HG03432 (cell line): ENCODE measurements around the gene TANGO2.

ENCODE experiments used
- ATAC-seq: cut with Tn5 transposase; IDR thresholded peaks from one replicate; pipeline ENCODE4 v1.9.1; 2021; ENCODE audit warnings: mild to moderate bottlenecking, moderate library complexity; ENCODE audit not compliant: unreplicated experiment

Gene TANGO2

DNA sequence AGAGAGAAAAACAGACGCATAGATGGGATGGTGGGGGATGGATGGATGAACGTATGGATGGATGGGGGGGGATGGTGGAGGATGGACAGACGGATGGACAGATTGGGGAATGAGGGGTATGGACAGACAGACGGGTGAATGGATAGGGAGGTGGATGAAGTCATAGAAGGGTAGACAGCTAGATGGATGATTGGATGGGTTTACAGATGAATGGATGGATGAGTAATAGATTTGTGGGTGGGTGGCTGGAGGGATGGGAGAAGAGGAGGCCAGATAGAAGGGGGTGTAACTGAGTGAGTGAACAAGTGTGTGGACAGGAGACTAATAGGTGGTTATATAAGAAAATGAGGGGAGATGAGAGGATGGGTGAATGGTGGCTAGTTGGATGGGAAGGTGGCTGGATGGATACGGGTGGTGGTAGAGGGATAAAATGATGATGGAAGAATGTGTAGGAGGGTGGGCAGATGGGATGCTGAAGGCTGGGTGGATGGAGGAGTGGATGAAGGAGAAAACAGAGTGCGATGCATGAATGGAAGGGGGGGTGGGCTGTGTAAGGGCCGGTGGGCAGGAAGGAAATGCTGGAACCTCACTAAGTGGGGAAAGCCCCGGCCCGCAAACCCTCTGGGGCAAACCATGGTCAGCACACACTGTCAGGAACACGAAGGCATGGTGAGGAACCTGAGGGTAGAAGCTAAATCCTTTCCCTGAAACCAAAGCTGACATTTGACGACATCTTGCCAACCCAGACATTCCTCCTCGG lies 25.9 kb upstream of the TANGO2 start:
- no peak for ATAC-seq

DNA sequence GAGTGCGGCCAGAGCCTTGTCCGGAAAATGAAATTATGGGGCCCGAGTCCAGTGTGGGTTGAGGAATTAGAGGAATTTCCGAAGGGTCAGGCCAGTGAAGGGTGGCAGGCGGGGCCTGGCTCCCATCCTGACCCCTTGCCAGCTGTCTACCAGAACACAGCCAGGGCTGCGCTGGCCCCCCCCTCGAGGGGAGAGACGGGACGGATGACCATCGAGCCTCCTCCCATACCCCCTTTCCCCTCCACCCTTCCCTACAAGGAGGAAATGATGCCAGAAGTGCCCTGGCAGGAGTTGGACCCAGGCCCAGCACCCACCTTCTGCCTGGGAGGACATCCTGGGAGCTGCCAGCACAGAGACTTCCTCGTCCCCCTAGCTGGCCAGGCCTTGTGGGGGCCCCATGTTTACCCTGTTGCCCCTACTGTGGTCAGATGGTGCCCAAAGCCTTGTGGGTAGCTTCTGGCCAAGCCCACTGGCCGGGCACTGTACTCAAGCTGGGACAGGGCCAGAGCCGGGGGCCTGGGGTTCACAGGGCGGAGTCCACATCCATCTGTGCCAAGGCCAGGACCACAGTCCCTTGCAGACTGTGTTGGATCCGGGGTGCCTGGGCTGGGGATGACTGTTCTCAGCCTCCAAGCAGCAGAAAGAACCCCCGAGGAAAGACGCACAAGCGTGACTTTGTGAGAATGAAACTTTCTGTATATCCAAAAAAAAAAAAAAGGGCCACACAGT lies 25.1 kb upstream of the TANGO2 start:
- ATAC-seq: no peak

GRCh38 chr22:19996694-19997384 lies 24.1 kb upstream of the TANGO2 start:
- no peak for ATAC-seq

- no peak for ATAC-seq
Measured at GRCh38 chr22:19997561-19998231, 23.2 kb upstream of the TANGO2 start.

GRCh38 chr22:19998232-19998951 lies 22.5 kb upstream of the TANGO2 start:
- ATAC-seq: no peak

GRCh38 chr22:19998991-19999820 lies 21.7 kb upstream of the TANGO2 start:
- no peak for ATAC-seq

GRCh38 chr22:20000246-20001081 lies 20.4 kb upstream of the TANGO2 start:
- no peak for ATAC-seq

GRCh38 chr22:20001082-20001638 lies 19.8 kb upstream of the TANGO2 start:
- ATAC-seq: no peak

DNA sequence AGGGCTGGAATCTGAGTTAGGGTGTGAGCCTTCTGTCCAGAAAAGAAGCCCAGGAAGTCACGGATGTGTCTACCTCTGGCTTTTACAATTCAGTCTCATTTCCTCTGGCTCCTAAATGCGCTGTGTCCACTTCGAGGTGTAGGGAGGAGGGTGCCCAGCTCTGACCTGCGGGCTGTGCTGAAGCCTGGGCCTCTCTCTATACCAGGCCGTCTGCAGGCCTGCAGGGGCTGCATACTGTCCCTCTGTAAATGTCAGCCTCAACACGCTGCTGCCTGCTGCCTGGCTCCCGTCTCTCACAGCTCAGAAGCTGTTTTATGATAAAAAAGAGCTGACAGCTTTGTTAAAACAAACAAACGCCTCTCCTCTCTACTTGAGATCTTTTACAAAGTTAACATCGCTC lies 18.8 kb upstream of the TANGO2 start:
- no peak for ATAC-seq

DNA sequence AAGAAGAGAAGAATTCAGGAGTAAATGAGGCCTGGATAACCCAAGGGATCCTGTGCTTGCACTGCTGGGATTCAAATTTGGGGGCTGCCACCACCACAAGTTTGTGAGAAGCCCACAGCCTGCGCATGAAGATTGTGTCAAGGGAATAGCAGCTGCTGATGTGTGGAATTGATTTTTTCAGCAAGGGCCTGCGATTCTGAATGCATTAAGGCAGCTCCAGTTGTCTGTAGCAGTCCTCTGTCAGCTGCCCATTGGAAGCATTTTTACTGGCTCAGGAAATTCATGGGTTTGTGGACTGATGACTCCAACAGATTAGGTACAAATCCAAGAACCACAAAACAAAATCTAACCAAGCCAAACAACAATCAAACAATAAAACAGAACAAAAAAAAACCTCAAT lies 18.3 kb upstream of the TANGO2 start:
- no peak for ATAC-seq

DNA sequence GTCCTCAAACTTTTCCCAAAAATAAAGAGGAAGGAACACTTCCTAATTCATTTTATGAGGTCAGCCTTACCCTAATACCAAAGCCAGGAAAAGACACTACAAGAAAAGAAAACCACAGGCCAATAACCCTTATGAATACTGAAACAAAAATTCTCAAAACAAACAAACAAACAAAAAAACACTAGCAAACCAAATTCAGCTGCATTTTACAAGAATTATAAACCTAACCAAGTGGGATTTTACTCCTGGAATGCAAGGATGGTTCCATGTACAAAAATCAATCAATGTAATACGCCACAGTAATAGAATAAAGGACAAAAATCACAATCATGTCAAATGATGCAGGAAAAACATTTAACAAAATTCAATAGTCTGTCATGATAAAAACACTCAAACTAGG lies 17.6 kb upstream of the TANGO2 start:
- no peak for ATAC-seq

DNA sequence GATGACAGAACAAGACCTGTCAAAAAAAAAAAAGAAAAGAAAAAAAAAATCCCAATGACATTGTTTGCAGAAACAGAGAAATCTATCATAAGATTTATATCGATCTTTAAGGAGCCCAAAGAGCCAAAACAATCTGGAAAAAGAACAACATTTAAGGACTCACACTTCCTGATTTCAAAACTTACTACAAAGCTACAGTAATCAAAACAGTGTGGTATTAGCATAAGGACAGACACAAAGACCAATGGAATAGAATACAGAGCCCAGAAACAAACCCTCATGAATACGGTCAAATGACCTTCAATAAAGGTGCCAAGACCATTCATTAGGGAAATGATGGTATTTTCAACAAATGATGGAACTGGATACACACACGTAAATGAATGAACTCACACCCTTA lies 16.4 kb upstream of the TANGO2 start:
- no peak for ATAC-seq

DNA sequence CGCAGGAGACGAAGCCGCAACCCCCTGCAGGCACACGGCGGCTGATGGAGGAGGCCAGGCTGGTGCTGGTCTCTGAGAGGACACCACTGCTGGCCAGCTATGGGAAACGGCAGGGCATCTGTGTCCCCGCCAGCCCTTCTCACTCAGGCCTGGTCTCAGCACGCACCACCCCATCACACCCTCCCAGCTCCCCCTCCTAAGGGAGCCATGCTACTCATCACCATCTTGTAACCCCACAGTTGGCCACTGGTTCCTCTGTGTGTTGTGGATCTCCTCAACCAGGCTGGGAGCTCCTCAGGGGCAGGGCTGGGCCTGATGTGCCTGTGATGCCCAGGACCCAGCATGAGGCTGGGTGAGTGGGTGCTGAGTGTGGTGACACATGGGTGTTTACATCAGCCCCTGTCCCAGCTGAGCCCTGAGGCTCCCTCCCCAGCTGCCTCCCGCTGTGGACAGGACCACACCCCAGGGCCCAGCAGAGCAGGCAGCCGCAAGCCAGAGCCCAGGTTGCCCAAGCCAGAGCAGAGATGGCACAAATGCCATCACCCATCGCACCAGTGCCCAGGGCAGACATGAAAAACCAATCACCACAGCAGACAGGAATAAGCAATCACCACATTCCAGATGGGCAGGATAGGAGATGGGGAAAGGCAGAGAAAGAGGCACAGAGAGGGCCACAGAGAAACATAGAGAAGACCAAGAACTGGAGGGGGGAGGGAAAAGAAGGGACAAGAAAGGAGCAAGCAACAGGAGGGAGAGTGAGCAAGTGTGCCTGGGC lies 12.5 kb upstream of the TANGO2 start:
- ATAC-seq: no peak

DNA sequence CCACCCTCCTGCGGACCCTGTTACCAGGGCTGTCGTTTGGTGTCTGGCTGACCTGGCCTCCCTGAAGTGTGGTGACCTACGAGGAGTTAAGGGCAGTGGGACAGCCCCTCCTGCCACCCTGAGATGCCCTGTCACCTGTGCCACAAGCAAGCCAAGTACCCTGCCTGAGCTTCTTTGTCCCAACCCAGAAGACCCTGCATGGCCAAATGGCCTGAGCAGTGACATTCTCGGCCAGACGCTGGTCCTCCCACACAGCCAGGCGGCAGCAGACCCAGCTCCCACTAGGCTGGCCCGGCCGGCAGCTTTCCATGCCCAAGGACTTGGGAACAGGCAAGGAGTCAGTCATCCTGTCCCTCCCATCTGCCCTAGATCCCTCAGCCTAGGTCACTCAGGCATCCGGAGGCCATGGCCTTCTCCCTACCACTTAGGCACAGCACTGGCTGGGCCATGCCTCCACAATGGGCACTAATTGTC lies 11.9 kb upstream of the TANGO2 start:
- no peak for ATAC-seq

DNA sequence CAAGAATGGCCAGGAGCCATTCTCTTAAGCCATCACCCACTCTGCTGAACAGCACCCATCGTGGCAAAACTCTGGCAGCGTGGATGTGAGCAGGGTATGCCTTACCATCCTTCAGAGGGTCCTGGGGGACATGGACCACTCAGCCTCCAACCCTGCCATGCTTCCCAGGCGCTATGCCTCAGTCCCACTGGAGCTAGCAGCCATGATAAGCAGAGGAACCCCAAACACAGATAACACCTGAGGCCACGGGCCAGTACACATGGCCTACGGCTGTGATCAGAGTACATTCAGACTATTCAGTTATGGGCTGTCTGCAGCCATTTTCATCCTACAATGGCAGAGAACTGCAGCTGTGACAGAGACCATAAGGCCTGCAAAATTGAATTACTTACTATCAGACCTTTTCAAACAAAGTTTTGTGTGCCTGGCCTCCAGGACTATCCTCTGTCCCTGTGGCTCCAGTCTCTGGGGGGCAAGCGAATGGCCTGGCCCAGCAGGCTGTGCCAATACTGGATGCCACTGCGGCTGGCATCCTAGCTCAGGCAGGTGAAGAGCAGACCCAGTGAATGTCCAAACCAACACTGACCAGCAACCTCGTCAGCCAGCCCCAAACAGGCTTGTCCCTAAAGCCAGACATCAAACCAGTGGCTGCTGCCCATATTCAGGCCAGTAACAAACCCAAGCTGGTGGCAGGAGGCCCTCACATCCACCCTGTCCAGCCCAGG lies 11.2 kb upstream of the TANGO2 start:
- no peak for ATAC-seq

GRCh38 chr22:20010307-20011122 lies 10.4 kb upstream of the TANGO2 start:
- ATAC-seq: no peak
